ENCODE data around the gene CCDC97.

Gene CCDC97

GRCh38 chr19:41299046-41299754, 10.8 kb upstream of the CCDC97 start:
- no peaks in the 10 kb centered on the region for H3K9me3 ChIP-seq (ENCODE audit: control insufficient read depth, low read length)
- peak overlapping the region; percentile 48 for H3K9ac ChIP-seq (ENCODE audit: low read length)
- DNase-seq (ENCODE audit: low read depth), result no peak

GRCh38 chr19:41299755-41300089, 10.2 kb upstream of the CCDC97 start:
- peaks cover 30% of the 10 kb centered on the region for H3K4me1 ChIP-seq (ENCODE audit: control insufficient read depth, insufficient read depth, low read length)
- H3K36me3 ChIP-seq (ENCODE audit: control insufficient read depth, insufficient read depth, low read length, severe bottlenecking), result peaks cover 87% of the 10 kb centered on the region
- no peak overlapping the region for H3K4me3 ChIP-seq (ENCODE audit: low read length)
- H3K9ac ChIP-seq (ENCODE audit: low read length), result peak overlapping the region; percentile 48
- no peaks in the 10 kb centered on the region for H3K27me3 ChIP-seq (replicated peaks; ENCODE audit: control insufficient read depth, insufficient read depth, low read length)
- no peaks in the 10 kb centered on the region for H3K9me3 ChIP-seq (ENCODE audit: control insufficient read depth, low read length)
- peak; percentile 60 for DNase-seq (ENCODE audit: low read depth)

More at GRCh38 chr19:41299046-41299754, 10.8 kb upstream of the CCDC97 start:
- H3K36me3 ChIP-seq (ENCODE audit: control insufficient read depth, insufficient read depth, low read length, severe bottlenecking), result peaks cover 87% of the 10 kb centered on the region
- no peaks in the 10 kb centered on the region for H3K27me3 ChIP-seq (replicated peaks; ENCODE audit: control insufficient read depth, insufficient read depth, low read length)
- H3K4me3 ChIP-seq (ENCODE audit: low read length), result peak overlapping the region; percentile 27
- peaks cover 30% of the 10 kb centered on the region for H3K4me1 ChIP-seq (ENCODE audit: control insufficient read depth, insufficient read depth, low read length)

GRCh38 chr19:41300555-41300954, 9.4 kb upstream of the CCDC97 start:
- no peak for DNase-seq (ENCODE audit: low read depth)
- H3K4me3 ChIP-seq (ENCODE audit: low read length), result no peak overlapping the region
- H3K9me3 ChIP-seq (ENCODE audit: control insufficient read depth, low read length), result no peaks in the 10 kb centered on the region
- H3K4me1 ChIP-seq (ENCODE audit: control insufficient read depth, insufficient read depth, low read length), result peaks cover 30% of the 10 kb centered on the region
- peaks cover 87% of the 10 kb centered on the region for H3K36me3 ChIP-seq (ENCODE audit: control insufficient read depth, insufficient read depth, low read length, severe bottlenecking)
- no peaks in the 10 kb centered on the region for H3K27me3 ChIP-seq (replicated peaks; ENCODE audit: control insufficient read depth, insufficient read depth, low read length)
- H3K9ac ChIP-seq (ENCODE audit: low read length), result no peak overlapping the region

- H3K36me3 ChIP-seq (ENCODE audit: control insufficient read depth, insufficient read depth, low read length, severe bottlenecking), result peaks cover 86% of the 10 kb centered on the region
- no peak overlapping the region for H3K4me3 ChIP-seq (ENCODE audit: low read length)
- H3K9ac ChIP-seq (ENCODE audit: low read length), result no peak overlapping the region
These were observed 7.2 kb upstream of the CCDC97 start for GRCh38 chr19:41302624-41303351.

GRCh38 chr19:41303954-41304353, 6.0 kb upstream of the CCDC97 start:
- peaks cover 77% of the 10 kb centered on the region for H3K36me3 ChIP-seq (ENCODE audit: control insufficient read depth, insufficient read depth, low read length, severe bottlenecking)
- no peak for DNase-seq (ENCODE audit: low read depth)

More at GRCh38 chr19:41302624-41303351, 7.2 kb upstream of the CCDC97 start:
- no peaks in the 10 kb centered on the region for H3K27me3 ChIP-seq (replicated peaks; ENCODE audit: control insufficient read depth, insufficient read depth, low read length)
- peaks cover 25% of the 10 kb centered on the region for H3K4me1 ChIP-seq (ENCODE audit: control insufficient read depth, insufficient read depth, low read length)
- no peaks in the 10 kb centered on the region for H3K9me3 ChIP-seq (ENCODE audit: control insufficient read depth, low read length)
- no peak for DNase-seq (ENCODE audit: low read depth)

GRCh38 chr19:41304706-41305483, 5.1 kb upstream of the CCDC97 start:
- DNase-seq (ENCODE audit: low read depth), result no peak
- Histone ChIP-seq H3K9ac (ENCODE audit: low read length) (peak overlapping the region; percentile 16), H3K4me3 (ENCODE audit: low read length) (no peak overlapping the region), H3K9me3 (ENCODE audit: control insufficient read depth, low read length) (no peaks in the 10 kb centered on the region), H3K4me1 (ENCODE audit: control insufficient read depth, insufficient read depth, low read length) (peaks cover 17% of the 10 kb centered on the region), H3K36me3 (ENCODE audit: control insufficient read depth, insufficient read depth, low read length, severe bottlenecking) (peaks cover 76% of the 10 kb centered on the region), H3K27me3 (replicated peaks; ENCODE audit: control insufficient read depth, insufficient read depth, low read length) (no peaks in the 10 kb centered on the region)

More at GRCh38 chr19:41303954-41304353, 6.0 kb upstream of the CCDC97 start:
- Histone ChIP-seq H3K4me3 (ENCODE audit: low read length) (no peak overlapping the region), H3K9me3 (ENCODE audit: control insufficient read depth, low read length) (no peaks in the 10 kb centered on the region), H3K4me1 (ENCODE audit: control insufficient read depth, insufficient read depth, low read length) (peaks cover 21% of the 10 kb centered on the region), H3K27me3 (replicated peaks; ENCODE audit: control insufficient read depth, insufficient read depth, low read length) (no peaks in the 10 kb centered on the region), H3K9ac (ENCODE audit: low read length) (no peak overlapping the region)

- H3K9ac ChIP-seq (ENCODE audit: low read length), result peak overlapping the region; percentile 9
- H3K27me3 ChIP-seq (replicated peaks; ENCODE audit: control insufficient read depth, insufficient read depth, low read length), result no peaks in the 10 kb centered on the region
- no peak for DNase-seq (ENCODE audit: low read depth)
- peaks cover 19% of the 10 kb centered on the region for H3K4me1 ChIP-seq (ENCODE audit: control insufficient read depth, insufficient read depth, low read length)
- H3K9me3 ChIP-seq (ENCODE audit: control insufficient read depth, low read length), result no peaks in the 10 kb centered on the region
- H3K36me3 ChIP-seq (ENCODE audit: control insufficient read depth, insufficient read depth, low read length, severe bottlenecking), result peaks cover 63% of the 10 kb centered on the region
- no peak overlapping the region for H3K4me3 ChIP-seq (ENCODE audit: low read length)
These were observed 3.8 kb upstream of the CCDC97 start for GRCh38 chr19:41305927-41306793.

GRCh38 chr19:41307090-41307875, 2.7 kb upstream of the CCDC97 start:
- DNase-seq (ENCODE audit: low read depth), result no peak

GRCh38 chr19:41307954-41308449, 2.0 kb upstream of the CCDC97 start:
- peaks cover 27% of the 10 kb centered on the region for H3K4me1 ChIP-seq (ENCODE audit: control insufficient read depth, insufficient read depth, low read length)
- peak overlapping the region; percentile 33 for H3K9ac ChIP-seq (ENCODE audit: low read length)
- no peak for DNase-seq (ENCODE audit: low read depth)
- H3K4me3 ChIP-seq (ENCODE audit: low read length), result no peak overlapping the region
- peaks cover 55% of the 10 kb centered on the region for H3K36me3 ChIP-seq (ENCODE audit: control insufficient read depth, insufficient read depth, low read length, severe bottlenecking)
- no peaks in the 10 kb centered on the region for H3K9me3 ChIP-seq (ENCODE audit: control insufficient read depth, low read length)
- no peaks in the 10 kb centered on the region for H3K27me3 ChIP-seq (replicated peaks; ENCODE audit: control insufficient read depth, insufficient read depth, low read length)

More at GRCh38 chr19:41307090-41307875, 2.7 kb upstream of the CCDC97 start:
- Histone ChIP-seq H3K27me3 (replicated peaks; ENCODE audit: control insufficient read depth, insufficient read depth, low read length) (no peaks in the 10 kb centered on the region), H3K9ac (ENCODE audit: low read length) (no peak overlapping the region), H3K36me3 (ENCODE audit: control insufficient read depth, insufficient read depth, low read length, severe bottlenecking) (peaks cover 54% of the 10 kb centered on the region), H3K4me1 (ENCODE audit: control insufficient read depth, insufficient read depth, low read length) (peaks cover 27% of the 10 kb centered on the region), H3K9me3 (ENCODE audit: control insufficient read depth, low read length) (no peaks in the 10 kb centered on the region), H3K4me3 (ENCODE audit: low read length) (no peak overlapping the region)

Data from adipocyte (in vitro differentiated cells).